Psoas muscle (tissue), 8 donors: Measurements from ENCODE around the gene KCNAB2. TPM values are rescaled to one million over a fixed set of nuclear protein-coding genes. Genes with fewer than 3 reads are reported as not detected.

Source experiments
- ATAC-seq, 4 donors: fragments of 200-7000 bp; cut with Tn5 transposase; one replicate each; pipeline ENCODE4 v1.9.1; 2020; ENCODE audit warnings: moderate library complexity in 3 of 4, mild to moderate bottlenecking in 2 of 4
- DNase-seq, 2 donors: peaks; one replicate each; pipeline ENCODE4 v3.0.0-alpha.2; 2020
- H3K27ac ChIP-seq: fragments of 200-600 bp; one replicate; pipeline ENCODE4 v1.8.0; 2022
- H3K27me3 ChIP-seq, 3 donors: fragments of 200-600 bp in 1 of 3; one replicate each; pipeline versions ENCODE4 v1.6.1 to v1.8.0; 2013 to 2022; ENCODE audit warnings: low read length in 2 of 3, mild to moderate bottlenecking in 2 of 3, moderate library complexity in 1 of 3; ENCODE audit not compliant: insufficient read depth in 3 of 3
- H3K36me3 ChIP-seq, 2 donors: fragments of 200-600 bp in 1 of 2; one replicate each; pipeline versions ENCODE4 v1.6.1 to v1.8.0; 2013 to 2022; ENCODE audit warnings: low read depth in 1 of 2, mild to moderate bottlenecking in 1 of 2, moderate library complexity in 1 of 2; ENCODE audit not compliant: insufficient read depth in 1 of 2
- H3K4me1 ChIP-seq: fragments of 200-600 bp; one replicate; pipeline ENCODE4 v1.8.0; 2022
- H3K4me3 ChIP-seq: fragments of 200-600 bp; one replicate; pipeline ENCODE4 v1.8.0; 2022; ENCODE audit warnings: mild to moderate bottlenecking
- H3K9me3 ChIP-seq: fragments of 200-600 bp; one replicate; pipeline ENCODE4 v1.8.0; 2022
- WGBS, 3 donors: extraction: QIAGEN DNeasy Blood & Tissue Kit; methylation state at CpG; one replicate each; pipeline versions ENCODE4 v1.1.6 to v1.1.7; 2013; 5-methylcytosine and 5-hydroxymethylcytosine counted together
- intact Hi-C, 2 donors: fragments of 100-400 bp; cut with DNase I; formaldehyde crosslinking; loops; one replicate each; pipeline versions ENCODE4 v1.11.0 to v1.14.2; 2022
- polyA plus RNA-seq, 3 donors: library from polyadenylated mRNA; stranded (reverse); fragments of 200-250 nt; gene quantifications; one replicate each; pipeline ENCODE4 v1.2.3, GENCODE V29; 2013
- total RNA-seq, 4 donors: library from RNA; stranded (reverse); fragmentation: NEBNext Ultra II Directional in 2 of 4; extraction: Animal tissue kit (Norgen Biotek cat#: 25700) in 2 of 4; gene quantifications; one replicate each; pipeline versions ENCODE4 v1.2.1 to v1.2.4, GENCODE V29; 2021 to 2023
- TF ChIP-seq, protein P1 (sequence below): fragments of 200-600 bp; IDR thresholded peaks from one replicate; pipeline ENCODE4 v1.8.0; 2022; ENCODE audit warnings: antibody characterized with exemption
- donor health status: healthy with polysubstance abuse.
- donor health status: DM: no; HTN: no; CAD: no; lungs with moderate emphysema.
- donor health status: Bipolar disorder and iron deficiency.
- donor health status: healthy.
- donor health status: DM: yes; HTN: yes; CAD: no.
- donor health status: DM: no; HTN: no; CAD: no.
- donor health status: DM: no; HTN: no; CAD: no.
- donor health status: DM: yes; HTN: yes; CAD: no.

Gene KCNAB2
- total and polyA plus RNA-seq, 7 donors: 0.86 to 8.8 (median 2.1) TPM

DNA sequence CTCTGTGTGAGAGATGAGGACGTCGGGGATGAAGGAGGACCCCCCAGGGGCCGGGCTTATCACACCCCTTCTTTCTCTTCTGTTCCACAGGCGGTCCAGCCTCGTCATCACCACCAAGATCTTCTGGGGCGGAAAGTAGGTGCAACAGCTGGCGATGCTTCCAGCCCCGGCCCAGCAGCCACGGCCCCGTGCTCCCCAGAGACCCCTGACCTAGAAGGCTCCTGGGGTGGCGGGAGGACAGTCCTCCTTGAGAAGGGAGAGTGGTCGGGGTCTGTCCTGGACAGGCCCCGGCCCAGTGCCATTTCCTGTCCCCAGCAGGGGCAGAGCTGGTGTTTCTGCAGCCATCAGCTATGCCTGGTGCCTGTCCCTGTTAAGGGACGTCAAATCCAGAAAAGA lies 41.7 kb downstream of the KCNAB2 start:
- intact Hi-C loops: no loop called here
- no peaks in the 10 kb centered on the region for H3K4me1 ChIP-seq
- 70 to 84% (median 70%) methylated on average over 14 of the region's 14 CpGs for WGBS, 3 donors
- H3K4me3 ChIP-seq: no peak overlapping the region
- H3K27ac ChIP-seq: no peak overlapping the region
- ATAC-seq (no peak), DNase-seq (no peak)
- H3K36me3 ChIP-seq: no peaks in the 10 kb centered on the region
- no peaks in the 10 kb centered on the region for H3K9me3 ChIP-seq
- TF ChIP-seq, protein P1, sequence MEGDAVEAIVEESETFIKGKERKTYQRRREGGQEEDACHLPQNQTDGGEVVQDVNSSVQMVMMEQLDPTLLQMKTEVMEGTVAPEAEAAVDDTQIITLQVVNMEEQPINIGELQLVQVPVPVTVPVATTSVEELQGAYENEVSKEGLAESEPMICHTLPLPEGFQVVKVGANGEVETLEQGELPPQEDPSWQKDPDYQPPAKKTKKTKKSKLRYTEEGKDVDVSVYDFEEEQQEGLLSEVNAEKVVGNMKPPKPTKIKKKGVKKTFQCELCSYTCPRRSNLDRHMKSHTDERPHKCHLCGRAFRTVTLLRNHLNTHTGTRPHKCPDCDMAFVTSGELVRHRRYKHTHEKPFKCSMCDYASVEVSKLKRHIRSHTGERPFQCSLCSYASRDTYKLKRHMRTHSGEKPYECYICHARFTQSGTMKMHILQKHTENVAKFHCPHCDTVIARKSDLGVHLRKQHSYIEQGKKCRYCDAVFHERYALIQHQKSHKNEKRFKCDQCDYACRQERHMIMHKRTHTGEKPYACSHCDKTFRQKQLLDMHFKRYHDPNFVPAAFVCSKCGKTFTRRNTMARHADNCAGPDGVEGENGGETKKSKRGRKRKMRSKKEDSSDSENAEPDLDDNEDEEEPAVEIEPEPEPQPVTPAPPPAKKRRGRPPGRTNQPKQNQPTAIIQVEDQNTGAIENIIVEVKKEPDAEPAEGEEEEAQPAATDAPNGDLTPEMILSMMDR: no peak
- H3K27me3 ChIP-seq: peaks cover 0 to 39% (median 13%) of the 10 kb centered on the region in 3 donors

DNA sequence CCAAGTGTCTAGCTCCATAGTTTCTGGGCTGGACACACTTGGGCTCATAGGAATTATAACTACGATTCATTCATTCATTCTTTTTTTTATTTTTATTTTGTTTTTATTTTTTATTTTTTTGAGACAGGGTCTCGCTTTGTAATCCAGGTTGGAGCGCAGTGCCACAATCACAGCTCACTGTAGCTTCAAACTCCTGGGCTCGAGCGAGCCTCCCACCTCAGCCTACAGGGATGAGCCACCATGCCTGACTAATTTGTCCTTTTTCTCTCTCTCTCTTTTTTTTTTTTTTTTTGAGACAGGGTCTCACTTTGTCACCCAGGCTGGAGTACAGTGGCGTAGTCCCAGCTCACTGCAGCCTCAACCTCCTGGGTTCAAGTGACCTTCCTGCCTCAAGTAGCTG lies 42.3 kb downstream of the KCNAB2 start:
- H3K9me3 ChIP-seq: no peaks in the 10 kb centered on the region
- WGBS, 3 donors: 92 to 95% (median 94%) methylated on average over 6 of the region's 6 CpGs
- DNase-seq: no peak
- no peaks in the 10 kb centered on the region for H3K4me1 ChIP-seq
- intact Hi-C loops: no loop called here
- TF ChIP-seq, protein P1: no peak
- no peak for ATAC-seq
- no peak overlapping the region for H3K4me3 ChIP-seq
- H3K36me3 ChIP-seq: no peaks in the 10 kb centered on the region
- peaks cover 0 to 37% (median 12%) of the 10 kb centered on the region in 3 donors for H3K27me3 ChIP-seq
- H3K27ac ChIP-seq: no peak overlapping the region

DNA sequence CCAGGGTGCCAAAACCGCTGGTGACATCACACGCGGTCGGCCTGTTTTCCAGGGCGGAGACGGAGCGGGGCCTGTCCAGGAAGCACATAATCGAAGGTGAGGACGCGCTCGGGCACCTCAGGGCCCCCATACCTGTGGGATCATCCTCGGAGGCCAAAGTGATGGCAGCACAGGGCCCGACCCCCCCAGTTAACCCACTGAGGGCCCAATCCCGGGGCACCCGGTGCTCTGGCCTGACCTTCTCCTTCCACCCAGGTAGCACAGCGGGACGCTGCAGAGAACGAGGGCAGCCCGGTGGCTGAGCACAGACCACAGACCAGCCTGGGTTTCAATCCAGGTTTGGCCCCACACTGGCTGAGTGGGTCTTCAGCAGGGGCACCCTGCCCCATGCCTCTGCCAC lies 43.3 kb downstream of the KCNAB2 start:
- Histone ChIP-seq H3K27ac (no peak overlapping the region), H3K9me3 (no peaks in the 10 kb centered on the region), H3K36me3 (no peaks in the 10 kb centered on the region), H3K4me1 (no peaks in the 10 kb centered on the region), H3K27me3 (peaks cover 0 to 31% (median 8%) of the 10 kb centered on the region in 3 donors), H3K4me3 (no peak overlapping the region)
- intact Hi-C loops: no loop called here
- DNase-seq (no peak), ATAC-seq (no peak)
- TF ChIP-seq, protein P1: no peak
- 76 to 83% (median 82%) methylated on average over 18 to 19 of the region's 19 CpGs for WGBS, 3 donors

DNA sequence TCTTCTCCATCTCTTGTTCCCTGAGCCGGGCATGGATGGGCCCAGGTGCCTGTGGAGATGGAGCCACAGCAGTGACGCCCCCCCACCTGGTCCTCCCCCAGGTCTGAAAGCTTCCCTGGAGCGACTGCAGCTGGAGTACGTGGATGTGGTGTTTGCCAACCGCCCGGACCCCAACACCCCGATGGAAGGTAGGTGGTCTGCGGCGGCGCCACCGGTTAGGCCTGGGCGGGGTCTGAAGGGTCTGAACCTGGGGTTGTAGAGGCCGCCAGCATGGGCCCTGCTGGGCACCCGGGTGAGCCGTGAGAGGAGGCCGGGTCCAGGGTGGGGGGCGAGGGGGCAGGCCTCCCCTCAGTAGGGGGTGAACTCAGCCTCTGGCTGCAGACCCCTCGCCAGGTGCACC lies 44.6 kb downstream of the KCNAB2 start:
- Histone ChIP-seq H3K4me1 (no peaks in the 10 kb centered on the region), H3K27ac (no peak overlapping the region), H3K4me3 (no peak overlapping the region), H3K36me3 (no peaks in the 10 kb centered on the region), H3K9me3 (no peaks in the 10 kb centered on the region), H3K27me3 (peaks cover 0 to 20% (median 8%) of the 10 kb centered on the region in 3 donors)
- DNase-seq: no peak
- intact Hi-C loops: no loop called here
- TF ChIP-seq, protein P1: no peak
- 82 to 88% (median 84%) methylated on average over 16 to 18 of the region's 18 CpGs for WGBS, 3 donors
- ATAC-seq: no peak
